Astrocyte (in vitro differentiated cells and primary cell): Measurements from ENCODE around the gene MPDU1. TPM values are rescaled to one million over a fixed set of nuclear protein-coding genes. Genes with fewer than 3 reads are reported as not detected.

ENCODE experiments used
- DNase-seq: peaks from one replicate; pipeline ENCODE4 v3.0.0-alpha.2; 2010; ENCODE audit warnings: low read depth
- FAIRE-seq: peaks from 2 replicates; lab custom pipeline; 2011; peaks lifted over from hg19 to GRCh38; lab: Jason Lieb, UNC
- H2AFZ ChIP-seq: 2 replicates; pipeline ENCODE4 v1.6.0; 2012; ENCODE audit warnings: low read depth, low read length, inconsistent platforms
- H3K27ac ChIP-seq: 2 replicates; pipeline ENCODE4 v1.5.1; 2011; ENCODE audit warnings: low read depth, low read length, inconsistent platforms
- H3K27me3 ChIP-seq: 2 replicates; pipeline ENCODE4 v1.6.0; 2011; ENCODE audit warnings: low read length, inconsistent platforms; ENCODE audit not compliant: insufficient read depth
- H3K36me3 ChIP-seq: 2 replicates; pipeline ENCODE4 v1.5.1; 2011; ENCODE audit warnings: low read length, inconsistent platforms; ENCODE audit not compliant: insufficient read depth
- H3K4me1 ChIP-seq: 2 replicates; pipeline ENCODE4 v1.5.1; 2011; ENCODE audit warnings: low read length, inconsistent platforms; ENCODE audit not compliant: insufficient read depth
- H3K4me2 ChIP-seq: 2 replicates; pipeline ENCODE4 v1.6.0; 2012; ENCODE audit warnings: low read length, inconsistent platforms
- H3K4me3 ChIP-seq: 2 replicates; pipeline ENCODE4 v1.5.1; 2011; ENCODE audit warnings: low read depth, mild to moderate bottlenecking, low read length, inconsistent platforms; ENCODE audit not compliant: insufficient read depth
- H3K79me2 ChIP-seq: 2 replicates; pipeline ENCODE4 v1.6.0; 2012; ENCODE audit warnings: mild to moderate bottlenecking, low read length, inconsistent platforms; ENCODE audit not compliant: insufficient read depth
- H3K9ac ChIP-seq: 2 replicates; pipeline ENCODE4 v1.6.0; 2012; ENCODE audit warnings: mild to moderate bottlenecking, low read length, inconsistent platforms
- H3K9me3 ChIP-seq: 2 replicates; pipeline ENCODE4 v1.5.1; 2012; ENCODE audit warnings: low read depth, mild to moderate bottlenecking, low read length, inconsistent platforms; ENCODE audit not compliant: insufficient read depth
- H4K20me1 ChIP-seq: 2 replicates; pipeline ENCODE4 v1.6.0; 2012; ENCODE audit warnings: low read length, inconsistent platforms; ENCODE audit not compliant: insufficient read depth
- H3K27ac Mint-ChIP-seq: one replicate; pipeline ENCODE4 v1.8.0; 2021; ENCODE audit warnings: mild to moderate bottlenecking, mixed read lengths; ENCODE audit not compliant: unreplicated experiment
- H3K27me3 Mint-ChIP-seq: one replicate; pipeline ENCODE4 v1.8.0; 2021; ENCODE audit warnings: low read depth, mixed read lengths; ENCODE audit not compliant: unreplicated experiment
- H3K36me3 Mint-ChIP-seq: one replicate; pipeline ENCODE4 v1.8.0; 2021; ENCODE audit warnings: low read depth, mixed read lengths; ENCODE audit not compliant: unreplicated experiment
- H3K4me1 Mint-ChIP-seq: one replicate; pipeline ENCODE4 v1.8.0; 2021; ENCODE audit warnings: low read depth, mixed read lengths; ENCODE audit not compliant: unreplicated experiment
- H3K4me3 Mint-ChIP-seq: one replicate; pipeline ENCODE4 v1.8.0; 2021; ENCODE audit warnings: mild to moderate bottlenecking, moderate library complexity, mixed read lengths; ENCODE audit not compliant: unreplicated experiment
- H3K9me3 Mint-ChIP-seq: one replicate; pipeline ENCODE4 v1.8.0; 2021; ENCODE audit warnings: mild to moderate bottlenecking, mixed read lengths; ENCODE audit not compliant: unreplicated experiment
- EZH2 ChIP-seq: IDR thresholded peaks from 2 replicates; pipeline ENCODE4 v1.6.1; 2012; ENCODE audit warnings: mild to moderate bottlenecking, low read length, inconsistent platforms; ENCODE audit not compliant: insufficient read depth
- total RNA-seq: library from RNA; stranded (reverse); gene quantifications from 2 replicates; pipeline ENCODE4 v1.2.1, GENCODE V29; 2021
- TF ChIP-seq, protein P1 (sequence below): IDR thresholded peaks from 2 replicates; pipeline ENCODE4 v1.5.1; 2011; ENCODE audit warnings: low read depth, mild to moderate bottlenecking, inconsistent platforms, low read length, moderate library complexity; ENCODE audit not compliant: insufficient read depth

Gene MPDU1
- total RNA-seq, 1 donor from 2014 or later: 51.2 TPM

DNA sequence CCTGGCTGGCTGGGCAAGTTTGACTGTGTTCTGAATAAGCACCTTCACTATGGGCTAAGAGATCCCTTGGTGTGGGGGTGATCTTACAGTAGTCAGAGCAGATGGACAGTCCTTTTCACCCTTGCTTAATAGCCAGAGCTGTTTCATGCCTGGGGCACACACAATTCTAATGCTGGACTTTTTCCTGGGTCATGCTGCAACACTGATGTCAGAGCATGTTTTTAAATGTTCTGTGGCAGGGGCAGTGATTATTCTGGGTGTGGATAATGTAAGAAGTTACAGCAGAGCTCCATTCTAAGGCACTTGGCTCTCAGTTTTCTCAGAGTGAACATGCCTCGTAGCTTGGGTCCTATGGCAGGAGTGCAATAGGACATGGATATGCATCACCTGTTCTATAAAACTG, 8.2 kb upstream of the MPDU1 start:
- Histone ChIP-seq H3K27ac (no peak overlapping the region), H3K9ac (peak overlapping the region; percentile 100), H3K4me2 (peak overlapping the region; percentile 97), H3K4me3 (peak overlapping the region; percentile 88), H3K36me3 (peaks cover 56% of the 10 kb centered on the region), H3K4me1 (peaks cover 45% of the 10 kb centered on the region), H2AFZ (no peak overlapping the region), H3K27me3 (no peaks in the 10 kb centered on the region), H3K79me2 (peaks cover 83% of the 10 kb centered on the region), H3K9me3 (no peaks in the 10 kb centered on the region), H4K20me1 (peaks cover 73% of the 10 kb centered on the region)
- FAIRE-seq (no peak), DNase-seq (no peak)
- Mint-ChIP-seq H3K27me3 (no peaks in the 10 kb centered on the region), H3K9me3 (no peaks in the 10 kb centered on the region), H3K4me1 (peaks cover 48% of the 10 kb centered on the region), H3K36me3 (peaks cover 40% of the 10 kb centered on the region), H3K27ac (peak overlapping the region; percentile 34), H3K4me3 (peak overlapping the region; percentile 97)
- TF ChIP-seq, protein P1, sequence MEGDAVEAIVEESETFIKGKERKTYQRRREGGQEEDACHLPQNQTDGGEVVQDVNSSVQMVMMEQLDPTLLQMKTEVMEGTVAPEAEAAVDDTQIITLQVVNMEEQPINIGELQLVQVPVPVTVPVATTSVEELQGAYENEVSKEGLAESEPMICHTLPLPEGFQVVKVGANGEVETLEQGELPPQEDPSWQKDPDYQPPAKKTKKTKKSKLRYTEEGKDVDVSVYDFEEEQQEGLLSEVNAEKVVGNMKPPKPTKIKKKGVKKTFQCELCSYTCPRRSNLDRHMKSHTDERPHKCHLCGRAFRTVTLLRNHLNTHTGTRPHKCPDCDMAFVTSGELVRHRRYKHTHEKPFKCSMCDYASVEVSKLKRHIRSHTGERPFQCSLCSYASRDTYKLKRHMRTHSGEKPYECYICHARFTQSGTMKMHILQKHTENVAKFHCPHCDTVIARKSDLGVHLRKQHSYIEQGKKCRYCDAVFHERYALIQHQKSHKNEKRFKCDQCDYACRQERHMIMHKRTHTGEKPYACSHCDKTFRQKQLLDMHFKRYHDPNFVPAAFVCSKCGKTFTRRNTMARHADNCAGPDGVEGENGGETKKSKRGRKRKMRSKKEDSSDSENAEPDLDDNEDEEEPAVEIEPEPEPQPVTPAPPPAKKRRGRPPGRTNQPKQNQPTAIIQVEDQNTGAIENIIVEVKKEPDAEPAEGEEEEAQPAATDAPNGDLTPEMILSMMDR: no peak
- no peak for TF ChIP-seq EZH2

DNA sequence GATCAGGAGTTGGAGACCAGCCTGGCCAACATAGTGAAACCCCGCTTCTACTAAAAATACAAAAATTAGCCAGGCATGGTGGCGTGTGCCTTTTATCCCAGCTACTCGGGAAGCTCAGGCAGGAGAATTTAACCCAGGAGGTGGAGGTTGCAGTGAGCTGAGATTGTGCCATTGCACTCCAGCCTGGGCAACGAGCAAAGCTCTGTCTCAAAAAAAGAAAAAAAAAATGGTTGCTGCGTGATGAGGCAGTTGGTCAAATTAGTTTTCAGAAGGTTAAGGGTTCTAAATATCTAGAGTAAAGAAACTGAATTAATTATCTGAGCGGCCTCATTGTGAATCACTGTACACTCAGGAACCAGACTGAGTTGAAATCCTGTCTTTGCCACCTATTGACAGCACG, 7.7 kb upstream of the MPDU1 start:
- H3K36me3 ChIP-seq: peaks cover 51% of the 10 kb centered on the region
- Mint-ChIP-seq H3K36me3 (peaks cover 45% of the 10 kb centered on the region), H3K27ac (peak overlapping the region; percentile 34), H3K9me3 (no peaks in the 10 kb centered on the region), H3K4me3 (peak overlapping the region; percentile 97), H3K4me1 (peaks cover 52% of the 10 kb centered on the region), H3K27me3 (no peaks in the 10 kb centered on the region)
- no peak for DNase-seq
- H3K27me3 ChIP-seq: no peaks in the 10 kb centered on the region
- FAIRE-seq: no peak
- peak overlapping the region; percentile 100 for H3K9ac ChIP-seq
- H3K4me2 ChIP-seq: peak overlapping the region; percentile 97
- TF ChIP-seq EZH2: no peak
- TF ChIP-seq, protein P1: no peak
- no peak overlapping the region for H3K27ac ChIP-seq
- H3K79me2 ChIP-seq: peaks cover 80% of the 10 kb centered on the region
- H4K20me1 ChIP-seq: peaks cover 77% of the 10 kb centered on the region
- no peaks in the 10 kb centered on the region for H3K9me3 ChIP-seq
- H3K4me1 ChIP-seq: peaks cover 45% of the 10 kb centered on the region
- peak overlapping the region; percentile 88 for H3K4me3 ChIP-seq
- no peak overlapping the region for H2AFZ ChIP-seq

DNA sequence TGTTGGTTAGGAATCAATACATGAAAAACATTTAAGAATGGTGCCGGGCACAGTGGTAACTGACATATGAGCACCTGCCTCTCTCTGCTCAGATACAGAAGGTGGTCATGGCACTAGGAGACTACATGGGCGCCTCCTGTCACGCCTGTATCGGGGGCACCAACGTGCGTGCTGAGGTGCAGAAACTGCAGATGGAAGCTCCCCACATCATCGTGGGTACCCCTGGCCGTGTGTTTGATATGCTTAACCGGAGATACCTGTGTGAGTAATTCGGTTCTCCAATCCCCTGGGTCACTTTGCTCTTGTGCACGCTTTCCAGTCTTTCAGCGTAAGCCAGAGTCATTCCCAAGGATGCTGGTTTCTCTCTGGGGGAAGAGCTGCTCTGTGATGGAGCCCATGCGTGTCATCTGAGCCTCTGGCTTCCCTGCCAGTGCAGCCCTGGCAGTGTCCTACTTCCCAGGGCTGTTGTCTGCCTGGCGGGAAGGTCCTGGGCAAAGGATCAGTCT, 7.2 kb upstream of the MPDU1 start:
- DNase-seq: no peak
- Histone ChIP-seq H2AFZ (no peak overlapping the region), H3K79me2 (peaks cover 75% of the 10 kb centered on the region), H3K9me3 (no peaks in the 10 kb centered on the region), H3K9ac (peak overlapping the region; percentile 16), H3K36me3 (peaks cover 51% of the 10 kb centered on the region), H3K4me3 (no peak overlapping the region), H4K20me1 (peaks cover 79% of the 10 kb centered on the region), H3K4me1 (peaks cover 45% of the 10 kb centered on the region), H3K4me2 (peak overlapping the region; percentile 97), H3K27me3 (no peaks in the 10 kb centered on the region), H3K27ac (no peak overlapping the region)
- no peak for FAIRE-seq
- Mint-ChIP-seq H3K9me3 (no peaks in the 10 kb centered on the region), H3K27me3 (no peaks in the 10 kb centered on the region), H3K4me3 (peak overlapping the region; percentile 97), H3K4me1 (peaks cover 53% of the 10 kb centered on the region), H3K36me3 (peaks cover 47% of the 10 kb centered on the region), H3K27ac (peak overlapping the region; percentile 54)
- TF ChIP-seq, protein P1: no peak
- no peak for TF ChIP-seq EZH2
